Loucy (cell line): ENCODE results near the gene MBP.

Source experiments
- EZH2phosphoT487 ChIP-seq: fragments of 200-600 bp; IDR thresholded peaks from 2 replicates; pipeline ENCODE4 v1.6.1; 2018; ENCODE audit warnings: antibody characterized with exemption, mild to moderate bottlenecking, moderate library complexity, borderline replicate concordance
- TF ChIP-seq, protein P1 (sequence below): fragments of 200-600 bp; sonication (generic); conservative IDR thresholded peaks from 2 replicates; pipeline ENCODE4 v1.5.1; 2014; ENCODE audit warnings: mild to moderate bottlenecking, antibody characterized with exemption, low read length

GRCh38 chr18:77012806-77013541, 119.6 kb downstream of the MBP start:
- TF ChIP-seq, protein P1, sequence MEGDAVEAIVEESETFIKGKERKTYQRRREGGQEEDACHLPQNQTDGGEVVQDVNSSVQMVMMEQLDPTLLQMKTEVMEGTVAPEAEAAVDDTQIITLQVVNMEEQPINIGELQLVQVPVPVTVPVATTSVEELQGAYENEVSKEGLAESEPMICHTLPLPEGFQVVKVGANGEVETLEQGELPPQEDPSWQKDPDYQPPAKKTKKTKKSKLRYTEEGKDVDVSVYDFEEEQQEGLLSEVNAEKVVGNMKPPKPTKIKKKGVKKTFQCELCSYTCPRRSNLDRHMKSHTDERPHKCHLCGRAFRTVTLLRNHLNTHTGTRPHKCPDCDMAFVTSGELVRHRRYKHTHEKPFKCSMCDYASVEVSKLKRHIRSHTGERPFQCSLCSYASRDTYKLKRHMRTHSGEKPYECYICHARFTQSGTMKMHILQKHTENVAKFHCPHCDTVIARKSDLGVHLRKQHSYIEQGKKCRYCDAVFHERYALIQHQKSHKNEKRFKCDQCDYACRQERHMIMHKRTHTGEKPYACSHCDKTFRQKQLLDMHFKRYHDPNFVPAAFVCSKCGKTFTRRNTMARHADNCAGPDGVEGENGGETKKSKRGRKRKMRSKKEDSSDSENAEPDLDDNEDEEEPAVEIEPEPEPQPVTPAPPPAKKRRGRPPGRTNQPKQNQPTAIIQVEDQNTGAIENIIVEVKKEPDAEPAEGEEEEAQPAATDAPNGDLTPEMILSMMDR: no peak
- TF ChIP-seq EZH2phosphoT487: no peak
